Epidermal melanocyte (primary cell): ENCODE results near the gene COX10.
"Not testable (repeated sequence)": the region's sequence is repeated elsewhere in the genome, so short reads cannot be mapped to it uniquely, and the experiment has no call there.

ENCODE experiments used
- DNase-seq: peaks from one replicate; pipeline ENCODE4 v3.0.0; 2011; ENCODE audit warnings: low spot score; ENCODE audit not compliant: insufficient read length

COX10 gene

DNA sequence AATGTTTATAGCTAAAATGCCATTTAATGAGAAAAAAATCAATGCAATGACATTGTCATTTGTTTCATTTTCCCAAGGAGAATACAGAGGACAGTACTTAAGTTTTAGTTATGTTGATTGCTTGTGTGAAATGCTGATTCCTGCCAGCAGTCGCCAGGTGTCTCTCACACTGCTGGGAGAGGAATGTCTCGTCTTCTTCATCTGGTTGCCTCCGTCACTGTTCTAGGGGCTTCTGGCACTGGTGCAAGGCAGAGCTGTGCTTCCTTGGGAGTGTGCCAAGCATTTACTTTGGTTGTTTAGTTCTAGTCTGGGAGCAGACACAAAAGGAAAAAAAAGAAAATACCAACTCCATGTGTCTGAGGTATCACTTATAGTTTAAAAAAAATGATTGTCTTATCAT is 107.7 kb downstream of the COX10 start:
- not testable (repeated sequence) for DNase-seq

DNA sequence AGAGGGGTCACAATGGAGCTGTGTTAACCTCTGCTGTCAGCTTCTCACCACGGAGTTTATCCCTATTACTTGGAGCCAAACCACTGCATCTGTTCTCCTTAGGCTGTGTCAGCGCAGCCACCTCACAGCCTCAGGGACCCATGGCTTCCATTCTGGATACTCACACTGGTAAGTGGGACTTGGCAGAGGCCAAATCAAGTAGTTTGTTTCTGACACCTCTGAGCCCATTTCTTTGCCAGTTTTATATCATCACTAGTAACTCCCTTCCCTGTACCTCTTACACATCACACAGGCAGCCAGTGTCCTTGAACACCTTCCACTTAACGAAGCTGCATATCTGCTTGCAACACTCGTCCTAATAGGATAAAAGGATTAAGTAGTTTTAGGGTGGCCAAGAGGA is 108.5 kb downstream of the COX10 start:
- DNase-seq, result not testable (repeated sequence)

DNA sequence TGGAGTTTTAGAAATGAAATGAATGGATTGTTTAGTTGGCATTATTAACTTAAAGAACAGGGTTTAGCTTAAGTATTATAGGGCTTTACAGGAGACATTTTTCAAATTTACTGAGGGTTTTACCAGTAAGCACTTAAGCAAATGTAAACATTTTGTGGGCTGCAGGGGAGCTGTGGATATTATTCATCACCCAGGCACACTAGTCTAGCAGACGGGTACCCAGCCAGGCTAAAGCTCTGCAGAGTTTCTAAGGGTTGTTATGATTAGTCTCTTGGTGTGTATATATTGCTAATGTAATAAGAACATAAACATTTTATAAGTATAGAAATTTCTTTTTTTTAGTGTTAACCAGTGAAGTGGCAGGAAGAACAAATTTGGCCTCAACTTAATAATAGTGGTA is 110.6 kb downstream of the COX10 start:
- DNase-seq, result not testable (repeated sequence)

DNA sequence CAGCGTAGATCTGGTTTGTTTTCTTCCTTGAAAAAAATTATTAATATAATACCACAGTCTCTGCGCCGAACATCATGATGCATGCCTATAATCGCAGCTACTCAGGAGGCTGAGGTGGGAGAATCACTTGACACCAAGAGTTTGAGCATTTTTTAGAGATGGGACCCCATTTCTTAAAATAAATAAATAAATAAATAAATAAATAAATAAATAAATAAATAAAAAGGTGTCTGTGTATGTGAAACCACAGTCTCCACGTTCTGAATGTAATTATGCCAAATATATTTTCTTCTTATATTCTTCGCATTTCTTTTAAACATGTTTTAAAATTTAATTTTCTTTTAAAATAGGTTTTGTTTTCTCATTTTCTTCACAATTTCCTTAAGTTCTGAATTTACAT is 112.8 kb downstream of the COX10 start:
- not testable (repeated sequence) for DNase-seq

DNA sequence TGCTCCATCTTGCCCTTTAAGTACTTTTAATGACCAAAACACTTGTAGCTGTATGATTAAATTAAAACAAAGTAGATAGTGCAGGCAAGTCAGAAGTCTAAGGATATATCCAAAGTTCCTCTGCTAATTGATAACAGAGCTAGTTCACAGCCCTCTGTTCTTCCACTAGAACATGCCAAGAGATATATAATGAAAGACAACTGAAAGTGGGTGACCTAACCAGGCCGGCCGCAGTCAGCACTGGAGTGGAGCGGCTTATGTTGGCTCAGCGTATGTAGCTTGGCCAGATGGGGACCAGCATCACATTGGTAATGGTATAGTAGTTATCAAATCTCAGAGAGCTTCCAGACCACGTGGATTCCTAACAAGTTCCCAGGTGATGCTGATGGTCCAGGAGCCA is 115.2 kb downstream of the COX10 start:
- DNase-seq, result not testable (repeated sequence)

DNA sequence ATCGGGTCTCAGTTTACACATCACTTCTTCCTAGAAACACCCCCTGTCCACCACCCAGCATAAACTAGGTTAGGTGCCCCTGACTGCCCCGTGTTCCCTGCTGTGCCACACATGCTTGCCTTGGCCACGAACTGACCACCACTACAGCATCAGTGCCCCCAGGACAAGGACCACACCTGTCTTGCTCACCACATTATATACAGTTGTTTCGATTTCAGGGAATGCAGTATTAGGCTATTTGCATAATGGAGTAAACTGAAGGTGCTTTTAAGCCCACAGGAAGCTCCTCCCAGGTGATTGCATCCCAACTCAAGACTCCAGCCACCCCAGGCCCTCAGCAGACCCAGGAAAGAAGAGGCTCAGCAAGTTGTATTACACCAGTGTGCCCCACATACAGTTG is 117.1 kb downstream of the COX10 start:
- not testable (repeated sequence) for DNase-seq

DNA sequence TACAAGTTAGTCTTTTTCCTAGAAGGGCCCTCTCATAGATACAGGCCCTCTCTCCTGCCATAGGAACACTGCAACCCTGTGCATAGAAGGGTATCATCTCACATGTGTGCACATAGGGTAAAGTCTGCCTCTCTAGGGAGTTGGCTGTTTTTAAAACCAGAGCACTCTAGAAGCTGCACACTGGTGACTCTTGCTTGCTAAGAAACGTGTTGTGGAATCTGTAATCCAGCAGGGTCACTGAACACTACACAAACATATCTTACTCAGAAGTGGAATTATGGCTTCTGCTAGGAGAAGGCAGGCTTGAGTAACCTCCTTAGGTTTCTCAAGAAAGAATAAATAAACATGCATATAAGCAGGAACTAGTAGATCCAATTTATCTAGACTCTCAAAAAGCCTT is 121.5 kb downstream of the COX10 start:
- not testable (repeated sequence) for DNase-seq

DNA sequence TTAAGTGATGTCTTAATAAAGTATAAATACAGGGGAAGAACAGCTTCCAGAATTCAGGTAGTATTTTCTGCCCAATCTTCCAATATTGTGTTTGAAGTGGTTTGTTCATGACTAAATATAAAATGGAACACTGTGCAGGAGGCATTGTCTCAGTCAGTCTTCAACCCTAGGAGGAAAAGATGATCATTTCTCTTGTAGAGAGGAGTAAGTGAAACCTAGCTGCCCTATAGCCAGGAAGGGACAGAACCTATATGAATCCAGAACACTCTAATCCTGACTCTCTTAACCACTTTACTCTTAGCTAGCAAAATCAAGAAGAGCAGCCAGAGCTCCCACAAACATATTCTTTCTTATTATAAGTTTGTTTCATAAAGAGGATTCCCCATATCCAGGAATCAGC is 122.2 kb downstream of the COX10 start:
- DNase-seq, result not testable (repeated sequence)

DNA sequence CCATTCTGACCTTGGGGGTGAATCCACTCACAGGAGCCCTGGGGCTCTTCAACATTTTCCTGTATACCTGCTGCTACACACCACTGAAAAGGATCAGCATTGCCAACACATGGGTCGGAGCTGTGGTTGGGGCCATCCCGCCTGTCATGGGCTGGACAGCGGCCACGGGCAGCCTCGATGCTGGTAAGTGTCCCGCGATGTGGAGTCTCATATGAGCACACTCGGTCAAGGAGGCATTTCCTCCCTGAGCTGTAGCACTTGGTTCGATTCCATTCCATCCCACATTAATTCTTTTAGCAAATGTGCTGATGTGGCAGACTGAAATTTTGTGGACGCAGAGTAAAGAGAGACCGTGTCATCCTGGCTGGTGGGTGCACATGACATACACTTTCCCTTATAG is 122.7 kb downstream of the COX10 start:
- not testable (repeated sequence) for DNase-seq

DNA sequence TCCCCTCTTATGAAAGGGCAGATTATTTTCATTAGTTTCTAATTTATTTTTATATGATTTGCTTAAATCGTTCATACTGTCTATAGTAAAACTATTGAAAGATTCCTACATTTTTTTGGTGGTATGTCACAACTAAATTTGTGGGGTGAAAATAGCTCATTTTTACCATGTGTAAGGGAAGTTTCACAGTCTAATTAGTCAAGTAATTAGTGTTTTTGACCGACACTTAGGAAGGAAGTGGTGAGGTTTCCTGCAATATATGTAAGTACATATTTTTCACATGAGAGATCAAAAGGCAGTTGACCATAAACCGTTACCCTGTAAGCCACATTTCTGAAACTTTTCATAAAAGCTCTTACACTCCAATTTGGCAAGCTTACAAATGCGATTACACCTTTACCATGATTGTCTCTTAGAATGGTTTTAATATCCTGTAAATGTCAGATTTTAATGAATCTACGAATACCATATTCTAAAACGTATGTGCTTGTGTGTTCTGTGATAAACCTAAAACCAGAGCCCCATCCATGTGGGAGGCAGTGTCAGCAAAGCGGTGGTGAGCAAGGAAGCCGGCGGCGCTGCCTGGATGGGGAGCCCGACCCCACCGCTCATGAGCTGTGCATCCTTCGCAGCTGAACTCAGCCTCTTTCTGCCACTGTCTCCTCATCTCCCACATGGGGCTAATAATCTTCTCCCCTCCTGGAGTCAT is 123.5 kb downstream of the COX10 start:
- DNase-seq, result not testable (repeated sequence)

DNA sequence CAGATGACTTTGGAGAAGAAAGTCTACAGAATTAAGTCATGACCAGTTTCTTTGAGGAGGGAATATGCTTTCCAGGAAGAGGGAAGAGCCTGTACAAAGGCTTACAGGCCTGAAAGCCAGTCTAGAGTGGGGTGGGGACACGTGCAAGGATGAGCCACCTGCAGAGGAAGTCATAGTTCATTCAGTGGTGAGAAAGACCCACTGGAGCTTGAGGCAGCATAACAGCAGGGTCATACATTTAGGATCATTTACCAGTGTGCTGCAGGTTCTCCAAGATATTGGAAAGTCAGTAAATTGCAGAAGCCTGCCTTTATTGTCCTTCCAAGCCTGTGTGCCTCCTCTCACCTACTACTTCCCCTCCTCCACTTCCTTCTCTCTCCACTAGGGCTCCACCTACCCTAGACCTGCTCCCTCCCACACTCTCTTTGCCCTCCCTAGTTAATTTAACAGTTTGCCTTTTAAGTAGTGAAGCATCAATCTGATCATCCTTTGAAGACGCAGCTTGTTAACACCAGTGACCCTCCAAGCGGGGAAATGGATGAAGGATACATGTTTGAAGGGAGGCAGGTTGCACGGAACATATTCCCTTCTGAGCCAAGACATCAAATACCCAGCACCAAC is 127.2 kb downstream of the COX10 start:
- no peak for DNase-seq

DNA sequence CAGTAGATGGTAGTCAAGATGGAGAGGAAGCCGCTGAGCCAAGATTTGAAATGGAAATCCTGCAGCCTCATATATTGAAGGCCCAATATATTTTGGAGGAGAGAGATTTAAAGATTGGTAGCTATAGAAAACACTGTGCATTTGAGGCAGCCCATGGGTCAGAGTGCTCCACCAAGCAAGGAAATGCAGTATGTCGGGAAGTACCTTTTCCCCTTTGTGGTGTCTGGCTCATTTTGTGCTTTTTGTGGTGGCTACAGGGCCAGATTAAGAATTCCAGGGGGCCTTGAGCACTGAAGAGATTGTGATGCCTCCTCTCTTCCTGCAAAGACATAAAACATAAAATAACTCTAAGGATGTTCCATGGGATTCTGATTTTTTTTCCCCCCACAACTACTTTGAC is 127.8 kb downstream of the COX10 start:
- no peak for DNase-seq

DNA sequence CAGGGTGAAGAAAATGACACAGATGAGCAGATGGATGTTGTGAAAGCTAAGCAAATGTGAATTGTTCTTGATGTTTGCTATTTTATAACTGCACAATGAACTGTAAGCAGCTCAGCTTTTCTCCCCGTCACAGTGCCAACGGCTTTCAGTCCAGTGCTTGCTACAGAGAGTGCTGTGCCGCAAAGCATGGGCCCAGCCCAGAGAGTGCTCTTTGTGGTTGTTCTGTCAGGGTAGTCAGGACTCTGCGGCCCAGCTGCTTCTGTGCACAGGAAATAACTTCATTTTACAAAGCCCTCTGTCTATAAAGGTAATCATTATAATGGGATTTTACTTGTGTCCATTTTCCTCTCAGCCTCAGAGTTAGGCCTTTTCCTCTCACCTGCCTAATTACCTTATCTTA is 128.3 kb downstream of the COX10 start:
- no peak for DNase-seq

DNA sequence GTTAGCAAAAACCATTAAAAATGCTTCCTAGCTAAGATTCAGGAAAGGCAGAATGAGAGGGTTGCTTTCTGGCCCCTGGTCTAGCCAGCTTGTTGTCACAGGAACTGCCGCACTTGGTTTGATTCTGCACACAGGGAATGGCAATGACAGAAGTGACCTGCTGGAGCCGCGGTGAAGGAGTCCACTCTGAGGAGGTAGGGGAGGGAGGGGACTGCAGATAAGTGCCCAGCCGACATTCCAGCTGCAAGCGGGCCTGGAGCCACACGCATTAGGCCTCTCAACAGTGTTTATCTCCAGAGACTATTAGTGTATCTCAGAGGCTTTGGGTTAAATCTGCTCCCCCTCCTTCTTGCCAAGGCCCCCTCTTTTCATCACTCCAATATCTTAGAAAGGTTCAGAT is 128.7 kb downstream of the COX10 start:
- no peak for DNase-seq

DNA sequence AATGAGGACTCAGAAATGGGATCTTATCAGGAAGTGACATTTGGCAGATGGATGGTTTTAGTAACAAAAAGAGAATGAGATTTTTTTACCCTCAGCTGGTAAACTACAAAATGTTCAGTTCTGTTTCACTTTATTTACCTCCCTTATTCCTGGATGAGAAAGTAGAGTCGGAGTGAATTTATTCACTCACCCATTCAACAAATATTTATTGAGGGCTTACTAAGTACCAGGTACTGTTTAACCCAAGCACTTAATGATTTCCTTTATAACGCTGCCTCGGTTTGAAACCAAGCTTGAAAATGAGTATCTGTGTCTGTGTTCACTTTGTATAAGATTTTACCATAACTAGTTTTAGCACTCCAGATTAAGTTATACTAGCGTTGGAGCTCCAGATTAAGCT is 129.3 kb downstream of the COX10 start:
- DNase-seq, result no peak

DNA sequence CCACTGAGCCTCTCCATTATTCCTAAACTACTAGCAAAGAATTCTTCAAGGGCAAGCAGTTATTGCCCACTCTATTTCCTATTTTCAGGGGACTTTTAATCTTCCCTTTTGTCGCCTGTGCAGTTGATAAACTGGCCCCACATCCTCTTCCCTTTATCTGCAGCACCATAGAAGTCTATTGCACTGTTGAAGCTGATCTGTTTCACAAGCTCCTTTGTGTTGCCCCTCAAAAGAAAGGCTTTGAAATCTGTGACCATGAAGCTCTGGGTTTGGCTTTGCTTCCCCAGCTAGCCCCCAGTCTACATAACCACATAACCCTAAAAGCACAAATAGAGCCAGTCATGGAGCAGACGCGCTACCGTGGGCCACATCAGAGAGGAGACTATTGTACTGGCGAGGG is 130.3 kb downstream of the COX10 start:
- DNase-seq, result no peak

DNA sequence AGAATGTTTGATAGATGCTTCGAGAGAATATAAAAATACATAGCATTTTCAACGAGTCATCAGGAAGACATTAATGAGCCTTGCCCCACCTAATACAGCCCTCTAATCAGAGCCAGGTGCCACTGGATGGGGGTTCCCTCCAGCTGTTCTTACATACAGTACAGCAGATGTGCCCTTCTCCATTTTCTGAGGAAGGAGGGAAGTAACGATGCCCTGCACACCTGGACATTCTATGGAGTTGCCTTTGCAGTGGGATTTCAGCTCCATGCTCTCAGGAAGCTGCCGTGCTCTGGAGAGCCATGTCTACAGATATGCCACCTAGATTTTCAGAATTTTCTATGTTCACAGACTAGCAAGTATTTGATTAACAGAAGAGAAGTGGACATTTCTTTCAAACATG is 131.1 kb downstream of the COX10 start:
- no peak for DNase-seq

DNA sequence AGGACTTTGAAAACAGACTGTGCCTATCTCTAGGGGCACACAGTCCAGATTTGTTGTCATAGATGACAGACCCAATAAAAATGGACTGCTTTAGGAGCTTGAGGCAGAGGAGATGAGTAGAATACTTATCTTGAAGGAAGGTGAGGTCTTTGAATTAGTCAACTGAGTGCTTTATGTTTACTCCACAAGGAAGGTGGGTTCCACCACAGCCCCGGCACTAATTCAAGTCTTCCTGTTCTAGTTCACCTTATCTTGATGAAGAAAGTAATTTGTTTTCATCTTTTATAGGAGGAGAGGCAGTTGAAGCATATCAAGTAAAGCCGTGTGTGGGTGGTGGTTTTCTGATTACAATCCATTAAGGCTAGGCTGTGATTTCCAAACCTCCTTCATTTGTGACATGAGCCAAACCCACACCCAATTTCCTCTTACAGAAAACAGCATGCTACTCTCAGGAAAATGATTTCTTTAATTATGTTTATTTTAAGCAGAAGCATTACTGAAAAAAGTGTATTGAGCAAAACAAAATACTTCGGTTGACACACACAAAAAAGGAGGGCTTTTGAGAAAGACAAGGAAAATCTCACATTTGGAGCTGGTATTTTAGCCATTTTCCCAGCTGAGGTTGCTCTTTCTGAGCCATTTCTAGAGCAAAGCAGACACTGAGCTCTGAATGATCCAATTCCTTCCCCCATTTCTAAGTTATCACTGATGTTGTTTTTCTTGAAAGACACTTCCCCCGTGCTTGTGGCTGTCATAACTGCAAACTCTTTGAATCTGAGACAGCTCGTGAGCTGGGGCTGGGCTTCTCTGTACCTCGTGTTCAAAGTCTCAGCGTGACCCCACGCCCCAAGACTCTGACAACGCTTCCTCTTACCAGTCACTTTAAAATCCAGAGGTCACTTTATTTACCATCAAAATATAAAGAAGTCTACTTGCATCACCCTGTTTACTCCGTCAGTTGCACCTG is 132.0 kb downstream of the COX10 start:
- no peak for DNase-seq

DNA sequence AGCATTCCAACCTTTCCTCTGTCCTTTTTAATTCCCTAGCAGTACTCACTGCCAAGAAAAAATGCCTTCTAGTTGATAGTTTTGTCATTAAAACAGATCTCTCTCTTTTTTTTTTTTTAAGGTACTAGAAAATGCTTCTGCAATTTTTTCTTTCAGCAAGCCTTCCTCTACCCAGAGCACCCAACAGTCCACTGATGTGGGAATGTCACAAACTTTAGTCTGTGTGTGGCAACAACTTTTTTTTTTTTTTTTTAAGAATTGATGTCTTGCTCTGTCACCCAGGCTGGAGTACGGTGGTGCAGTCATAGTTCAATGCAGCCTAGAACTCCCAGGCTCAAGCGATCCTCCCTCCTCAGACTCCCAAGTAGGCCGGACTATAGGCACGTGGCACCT is 132.7 kb downstream of the COX10 start:
- DNase-seq, result no peak

DNA sequence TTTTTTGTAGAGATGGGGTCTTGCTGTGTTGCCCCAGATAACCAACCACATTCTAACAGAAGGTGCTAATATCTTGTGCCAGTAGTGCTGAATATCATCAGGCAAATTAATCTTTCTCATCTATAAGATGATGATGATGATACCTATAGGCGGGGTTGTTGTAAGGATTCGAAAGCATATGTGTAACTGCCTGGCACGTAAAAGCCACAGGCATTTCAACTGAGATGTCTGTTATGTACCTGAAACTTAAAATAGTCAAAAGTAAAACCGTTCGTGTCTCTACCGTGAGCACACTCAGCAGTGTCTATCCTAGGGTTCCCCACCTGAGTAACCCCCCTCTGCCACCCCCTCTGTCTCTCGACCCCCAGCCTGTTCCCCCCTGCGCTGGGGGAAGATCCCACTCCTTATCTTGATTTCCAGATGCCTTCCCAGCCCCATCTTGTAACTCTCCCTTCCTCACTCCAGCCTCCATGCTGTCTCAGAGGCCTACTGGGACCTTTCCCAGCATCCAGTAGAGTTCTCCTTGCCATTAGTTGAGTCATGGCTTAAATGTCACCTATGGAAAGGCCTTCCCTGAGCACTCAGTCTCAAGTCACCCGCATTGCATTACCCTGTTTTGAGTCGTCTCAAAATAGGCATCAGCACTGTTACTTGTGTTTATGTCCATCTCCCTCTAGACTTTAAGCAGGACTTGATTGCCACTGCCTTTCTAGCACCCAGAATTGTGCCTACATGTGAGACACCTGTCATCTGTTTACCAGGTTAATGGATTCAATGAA is 133.3 kb downstream of the COX10 start:
- no peak for DNase-seq

DNA sequence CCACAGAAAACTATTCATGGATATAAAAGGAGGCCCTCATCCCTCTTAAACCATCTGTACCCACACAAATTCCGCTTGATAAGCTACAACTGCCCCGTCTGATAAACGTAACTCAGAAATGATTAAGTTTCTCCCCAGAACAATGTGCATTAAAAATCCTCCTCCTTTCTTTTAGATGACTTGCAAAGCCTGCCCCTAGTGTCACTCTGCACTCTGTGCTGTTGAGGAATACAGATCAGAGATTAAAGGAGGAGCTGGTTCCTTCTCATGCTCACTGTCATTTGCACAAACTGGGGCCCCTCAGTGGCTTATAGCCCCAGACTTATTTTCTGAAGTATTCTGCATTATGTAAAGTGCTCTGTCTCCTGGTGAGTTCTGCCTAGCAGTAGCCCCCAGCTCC is 134.1 kb downstream of the COX10 start:
- DNase-seq, result no peak
